Osteoblast (primary cell): Measurements from ENCODE around the gene GTF2I. TPM values are rescaled to one million over a fixed set of nuclear protein-coding genes. Genes with fewer than 3 reads are reported as not detected.

Experiments
- DNase-seq: peaks from one replicate; pipeline ENCODE4 v3.0.0; 2011; ENCODE audit warnings: low spot score, mixed read lengths; ENCODE audit not compliant: insufficient read length; ENCODE audit errors: missing footprints
- H2AFZ ChIP-seq: 2 replicates; pipeline ENCODE4 v1.6.0; 2011; ENCODE audit warnings: mild to moderate bottlenecking, low read length
- H3K27ac ChIP-seq: 2 replicates; pipeline ENCODE4 v1.5.1; 2011; ENCODE audit warnings: mild to moderate bottlenecking, low read depth, low read length, moderate library complexity
- H3K27me3 ChIP-seq: 2 replicates; pipeline ENCODE4 v1.6.0; 2012; ENCODE audit warnings: mild to moderate bottlenecking, control low read depth, inconsistent platforms, low read length, moderate library complexity; ENCODE audit not compliant: insufficient read depth
- H3K36me3 ChIP-seq: 2 replicates; pipeline ENCODE4 v1.5.1; 2011; ENCODE audit warnings: mild to moderate bottlenecking, low read length, control low read depth, moderate library complexity; ENCODE audit not compliant: insufficient read depth
- H3K4me1 ChIP-seq: 2 replicates; pipeline ENCODE4 v1.5.1; 2011; ENCODE audit warnings: mild to moderate bottlenecking, low read length, control low read depth, moderate library complexity; ENCODE audit not compliant: insufficient read depth
- H3K4me2 ChIP-seq: 2 replicates; pipeline ENCODE4 v1.6.0; 2011; ENCODE audit warnings: mild to moderate bottlenecking, low read length; ENCODE audit not compliant: insufficient read depth
- H3K4me3 ChIP-seq: fragments of 200-600 bp; sonication (generic); 3 replicates; pipeline ENCODE4 v1.5.1; 2012; ENCODE audit warnings: mild to moderate bottlenecking, low read length, inconsistent platforms; ENCODE audit not compliant: insufficient read depth
- H3K79me2 ChIP-seq: 2 replicates; pipeline ENCODE4 v1.6.0; 2012; ENCODE audit warnings: mild to moderate bottlenecking, low read length, control low read depth, inconsistent platforms; ENCODE audit not compliant: insufficient read depth
- H3K9me3 ChIP-seq: 2 replicates; pipeline ENCODE4 v1.5.1; 2011; ENCODE audit warnings: low read depth, low read length, control low read depth
- H4K20me1 ChIP-seq: 2 replicates; pipeline ENCODE4 v1.6.0; 2012; ENCODE audit warnings: mild to moderate bottlenecking, low read length, control low read depth; ENCODE audit not compliant: insufficient read depth
- CTCF ChIP-seq: IDR thresholded peaks from 2 replicates; pipeline ENCODE4 v1.5.1; 2011; ENCODE audit warnings: mild to moderate bottlenecking, low read depth, low read length, moderate library complexity; ENCODE audit errors: extremely low read depth
- total RNA-seq: library from RNA; depleted of rRNA; stranded (reverse); fragments of >200 nt; gene quantifications from 2 replicates; pipeline ENCODE4 v1.2.3, GENCODE V29; 2012

GTF2I gene
- total RNA-seq, 1 donor: 143 TPM

- Histone ChIP-seq H3K27ac (no peak overlapping the region), H3K79me2 (peaks cover 14% of the 10 kb centered on the region), H3K27me3 (no peaks in the 10 kb centered on the region), H3K4me2 (no peak overlapping the region), H3K36me3 (peaks cover 90% of the 10 kb centered on the region), H3K4me1 (no peaks in the 10 kb centered on the region), H4K20me1 (peaks cover 7% of the 10 kb centered on the region), H3K4me3 (no peak overlapping the region), H3K9me3 (peaks cover 2% of the 10 kb centered on the region), H2AFZ (no peak overlapping the region)
- no peak for TF ChIP-seq CTCF
- no peak for DNase-seq
These were observed 51.2 kb downstream of the GTF2I start for GRCh38 chr7:74708569-74709275.

- Histone ChIP-seq H3K4me2 (no peak overlapping the region), H3K4me3 (no peak overlapping the region), H3K36me3 (peaks cover 92% of the 10 kb centered on the region), H3K27ac (no peak overlapping the region), H4K20me1 (peaks cover 6% of the 10 kb centered on the region), H3K79me2 (peaks cover 12% of the 10 kb centered on the region), H3K4me1 (no peaks in the 10 kb centered on the region), H3K27me3 (no peaks in the 10 kb centered on the region), H3K9me3 (peaks cover 2% of the 10 kb centered on the region), H2AFZ (no peak overlapping the region)
- no peak for TF ChIP-seq CTCF
- no peak for DNase-seq
These were observed 52.6 kb downstream of the GTF2I start for GRCh38 chr7:74709880-74710671.

GRCh38 chr7:74713567-74713966, 56.0 kb downstream of the GTF2I start:
- no peaks in the 10 kb centered on the region for H3K27me3 ChIP-seq
- H3K4me3 ChIP-seq: no peak overlapping the region
- no peak overlapping the region for H3K4me2 ChIP-seq
- H3K79me2 ChIP-seq: peaks cover 16% of the 10 kb centered on the region
- no peak overlapping the region for H3K27ac ChIP-seq
- TF ChIP-seq CTCF: no peak
- no peak for DNase-seq
- peaks cover 88% of the 10 kb centered on the region for H3K36me3 ChIP-seq
- no peak overlapping the region for H2AFZ ChIP-seq
- peaks cover 8% of the 10 kb centered on the region for H4K20me1 ChIP-seq
- no peaks in the 10 kb centered on the region for H3K4me1 ChIP-seq
- peaks cover 2% of the 10 kb centered on the region for H3K9me3 ChIP-seq

- no peak for TF ChIP-seq CTCF
- Histone ChIP-seq H4K20me1 (peaks cover 8% of the 10 kb centered on the region), H3K27me3 (no peaks in the 10 kb centered on the region), H3K4me2 (no peak overlapping the region), H3K79me2 (peaks cover 10% of the 10 kb centered on the region), H3K9me3 (peaks cover 2% of the 10 kb centered on the region), H2AFZ (no peak overlapping the region), H3K36me3 (peaks cover 81% of the 10 kb centered on the region), H3K4me1 (no peaks in the 10 kb centered on the region), H3K27ac (no peak overlapping the region), H3K4me3 (no peak overlapping the region)
- DNase-seq: no peak
These were observed 60.4 kb downstream of the GTF2I start for GRCh38 chr7:74717889-74718288.
